GM23248 (cell line): ENCODE data around the gene SNUPN.

Experiments
- EZH2 ChIP-seq: fragments of 200-600 bp; sonication (generic); IDR thresholded peaks from 2 replicates; pipeline ENCODE4 v1.6.1; 2018; ENCODE audit warnings: antibody characterized with exemption, mild to moderate bottlenecking; ENCODE audit not compliant: insufficient read depth, poor library complexity, severe bottlenecking
- EZH2phosphoT487 ChIP-seq: fragments of 200-600 bp; sonication (generic); IDR thresholded peaks from 2 replicates; pipeline ENCODE4 v1.6.1; 2018; ENCODE audit warnings: antibody characterized with exemption, moderate library complexity, mild to moderate bottlenecking, low read depth; ENCODE audit not compliant: insufficient read depth

GRCh38 chr15:75637245-75638009, 11.9 kb upstream of the SNUPN start:
- TF ChIP-seq EZH2: no peak
- no peak for TF ChIP-seq EZH2phosphoT487
